Neuron (in vitro differentiated cells): ENCODE measurements around the gene MAMDC2.

Source experiments
- H2AFZ ChIP-seq: one replicate; pipeline ENCODE4 v1.6.1; 2013; ENCODE audit warnings: low read depth, mild to moderate bottlenecking, inconsistent platforms, low read length, moderate library complexity
- H3K27me3 ChIP-seq: one replicate; pipeline ENCODE4 v1.6.1; 2013; ENCODE audit warnings: low read length; ENCODE audit not compliant: insufficient read depth
- H3K36me3 ChIP-seq: one replicate; pipeline ENCODE4 v1.6.1; 2013; ENCODE audit warnings: low read length; ENCODE audit not compliant: insufficient read depth
- H3K4me1 ChIP-seq: one replicate; pipeline ENCODE4 v1.6.1; 2013; ENCODE audit warnings: low read length; ENCODE audit not compliant: insufficient read depth
- H3K4me3 ChIP-seq: 2 replicates; pipeline ENCODE4 v1.5.1; 2013; ENCODE audit warnings: mild to moderate bottlenecking, low read length, moderate library complexity
- H3K9me3 ChIP-seq: one replicate; pipeline ENCODE4 v1.6.1; 2013; ENCODE audit warnings: low read length

Gene MAMDC2

GRCh38 chr9:70107558-70107957 is 63.9 kb downstream of the MAMDC2 start:
- Histone ChIP-seq H3K36me3 (no peaks in the 10 kb centered on the region), H2AFZ (no peak overlapping the region), H3K27me3 (no peaks in the 10 kb centered on the region), H3K4me1 (peaks cover 7% of the 10 kb centered on the region), H3K9me3 (no peaks in the 10 kb centered on the region), H3K4me3 (no peak overlapping the region)

- Histone ChIP-seq H2AFZ (no peak overlapping the region), H3K4me1 (peaks cover 7% of the 10 kb centered on the region), H3K36me3 (no peaks in the 10 kb centered on the region)
Observed at GRCh38 chr9:70108181-70108580, 64.5 kb downstream of the MAMDC2 start.

GRCh38 chr9:70110194-70111041 is 66.8 kb downstream of the MAMDC2 start:
- Histone ChIP-seq H3K4me3 (no peak overlapping the region), H3K36me3 (no peaks in the 10 kb centered on the region), H3K27me3 (no peaks in the 10 kb centered on the region), H2AFZ (no peak overlapping the region), H3K4me1 (peaks cover 7% of the 10 kb centered on the region), H3K9me3 (no peaks in the 10 kb centered on the region)

More at GRCh38 chr9:70108181-70108580, 64.5 kb downstream of the MAMDC2 start:
- Histone ChIP-seq H3K4me3 (no peak overlapping the region), H3K27me3 (no peaks in the 10 kb centered on the region), H3K9me3 (no peaks in the 10 kb centered on the region)

DNA sequence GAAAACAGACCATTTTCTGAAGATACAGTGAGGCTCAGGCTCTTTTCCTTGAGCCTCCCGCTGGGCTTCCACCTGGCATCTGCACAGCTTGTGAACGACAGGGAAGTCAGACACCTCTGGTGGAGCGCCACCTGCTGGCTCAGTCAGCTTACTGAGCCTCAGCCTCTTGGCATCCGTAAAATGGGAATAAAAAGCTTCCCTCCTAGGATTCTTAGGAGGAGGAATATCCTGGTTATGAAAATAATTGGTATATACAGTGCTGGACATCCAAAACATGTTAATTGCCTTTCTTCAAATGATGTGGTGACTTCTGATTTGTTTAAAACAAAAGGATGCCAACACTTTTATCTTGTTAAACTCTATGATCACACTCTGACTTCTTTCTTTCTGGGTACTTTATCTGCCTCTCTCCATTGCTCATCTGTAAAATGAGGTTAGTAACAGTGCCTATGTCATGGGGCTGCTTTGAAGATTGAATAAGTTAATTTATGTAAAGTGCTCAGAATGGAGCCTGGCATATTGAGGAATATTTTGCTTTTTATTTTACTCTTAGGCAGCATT is 67.5 kb downstream of the MAMDC2 start:
- H3K4me3 ChIP-seq = no peak overlapping the region
- H3K4me1 ChIP-seq = peaks cover 7% of the 10 kb centered on the region
- H2AFZ ChIP-seq = no peak overlapping the region
- no peaks in the 10 kb centered on the region for H3K27me3 ChIP-seq
- no peaks in the 10 kb centered on the region for H3K36me3 ChIP-seq
- H3K9me3 ChIP-seq = no peaks in the 10 kb centered on the region

- Histone ChIP-seq H3K9me3 (no peaks in the 10 kb centered on the region), H3K4me3 (no peak overlapping the region), H2AFZ (no peak overlapping the region), H3K36me3 (no peaks in the 10 kb centered on the region), H3K27me3 (no peaks in the 10 kb centered on the region), H3K4me1 (peaks cover 7% of the 10 kb centered on the region)
Observed at GRCh38 chr9:70111641-70112236, 68.1 kb downstream of the MAMDC2 start.

DNA sequence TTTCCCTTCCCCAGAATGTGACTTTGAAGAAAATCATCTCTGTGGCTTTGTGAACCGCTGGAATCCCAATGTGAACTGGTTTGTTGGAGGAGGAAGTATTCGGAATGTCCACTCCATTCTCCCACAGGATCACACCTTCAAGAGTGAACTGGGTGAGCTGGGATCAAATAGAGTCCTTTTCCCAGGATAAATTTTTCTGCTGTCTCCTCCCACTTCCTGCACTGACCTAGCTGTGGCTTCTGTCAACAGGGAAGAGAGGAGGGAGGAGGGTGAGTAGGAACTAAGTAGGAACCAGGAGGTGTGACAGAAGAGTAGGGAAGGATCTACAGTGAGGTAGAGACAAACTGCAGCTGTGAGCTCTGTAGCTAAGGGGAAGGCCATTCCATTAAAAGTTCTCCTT is 69.3 kb downstream of the MAMDC2 start:
- no peaks in the 10 kb centered on the region for H3K36me3 ChIP-seq

DNA sequence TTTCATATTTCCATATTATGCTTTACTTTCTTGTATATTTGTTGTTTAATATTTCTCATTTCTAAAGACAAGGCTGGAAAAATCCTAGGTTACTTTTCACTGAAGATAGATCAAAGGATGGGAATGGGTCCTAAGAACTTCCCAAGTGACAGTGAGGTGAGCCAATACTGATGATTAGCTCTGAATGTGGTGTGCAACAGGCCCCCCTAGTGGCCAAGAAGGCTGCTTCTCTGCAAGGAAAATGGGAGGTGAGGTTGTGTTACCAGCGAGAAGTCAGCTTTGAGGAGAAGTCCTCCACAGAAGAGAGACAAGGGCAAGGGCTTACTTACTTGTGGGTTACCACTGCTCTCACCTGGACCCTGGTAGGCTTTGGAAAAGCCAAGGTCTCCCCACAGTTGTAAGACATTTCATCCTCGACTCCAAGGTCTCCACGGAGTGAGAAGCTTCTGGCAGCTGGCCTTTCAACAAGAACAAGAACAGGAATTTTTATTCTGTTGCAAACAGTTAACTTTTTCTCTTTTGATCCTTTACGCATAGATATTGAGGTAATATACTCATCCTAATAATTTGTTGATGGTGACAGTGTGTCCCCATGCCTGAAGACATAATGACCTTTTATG is 69.9 kb downstream of the MAMDC2 start:
- H3K4me1 ChIP-seq = peaks cover 7% of the 10 kb centered on the region
- no peaks in the 10 kb centered on the region for H3K36me3 ChIP-seq
- no peak overlapping the region for H3K4me3 ChIP-seq
- H2AFZ ChIP-seq = no peak overlapping the region
- no peaks in the 10 kb centered on the region for H3K9me3 ChIP-seq
- no peaks in the 10 kb centered on the region for H3K27me3 ChIP-seq

More for the DNA sequence above, 69.3 kb downstream of the MAMDC2 start:
- peaks cover 7% of the 10 kb centered on the region for H3K4me1 ChIP-seq
- H3K27me3 ChIP-seq = no peaks in the 10 kb centered on the region
- no peaks in the 10 kb centered on the region for H3K9me3 ChIP-seq
- no peak overlapping the region for H2AFZ ChIP-seq
- no peak overlapping the region for H3K4me3 ChIP-seq

GRCh38 chr9:70114898-70115297 is 71.2 kb downstream of the MAMDC2 start:
- Histone ChIP-seq H2AFZ (no peak overlapping the region), H3K36me3 (no peaks in the 10 kb centered on the region), H3K4me1 (peaks cover 7% of the 10 kb centered on the region), H3K27me3 (no peaks in the 10 kb centered on the region), H3K9me3 (no peaks in the 10 kb centered on the region), H3K4me3 (no peak overlapping the region)

DNA sequence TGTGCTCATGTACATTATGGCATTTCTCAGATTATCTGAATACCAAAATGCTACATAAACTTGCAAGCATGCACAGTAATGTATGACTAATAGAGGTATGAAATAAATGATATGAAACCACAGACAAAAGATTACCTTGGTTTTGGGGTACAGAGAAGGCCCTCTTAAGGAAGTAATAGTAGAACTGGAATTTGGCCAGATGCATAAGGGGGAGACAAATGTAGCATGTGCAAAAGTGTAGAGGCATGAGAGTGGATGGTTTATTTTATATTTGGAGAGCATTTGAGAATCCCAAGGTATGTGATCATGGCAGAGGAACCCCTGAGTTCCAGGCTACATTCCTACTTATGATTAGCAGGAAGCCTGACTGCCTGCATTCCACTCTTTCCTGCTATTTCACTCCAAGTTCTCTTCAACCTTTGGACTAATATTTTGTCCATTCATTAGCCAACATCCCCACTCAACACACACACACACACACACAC is 74.2 kb downstream of the MAMDC2 start:
- H3K4me3 ChIP-seq = no peak overlapping the region

GRCh38 chr9:70119786-70120185 is 76.1 kb downstream of the MAMDC2 start:
- no peak overlapping the region for H3K4me3 ChIP-seq
- H2AFZ ChIP-seq = no peak overlapping the region
- H3K4me1 ChIP-seq = no peaks in the 10 kb centered on the region
- H3K27me3 ChIP-seq = no peaks in the 10 kb centered on the region
- H3K9me3 ChIP-seq = no peaks in the 10 kb centered on the region
- H3K36me3 ChIP-seq = no peaks in the 10 kb centered on the region

More for the DNA sequence above, 74.2 kb downstream of the MAMDC2 start:
- no peaks in the 10 kb centered on the region for H3K9me3 ChIP-seq
- H3K27me3 ChIP-seq = no peaks in the 10 kb centered on the region
- H2AFZ ChIP-seq = no peak overlapping the region
- no peaks in the 10 kb centered on the region for H3K4me1 ChIP-seq
- H3K36me3 ChIP-seq = no peaks in the 10 kb centered on the region

GRCh38 chr9:70120834-70121510 is 77.3 kb downstream of the MAMDC2 start:
- Histone ChIP-seq H3K4me3 (no peak overlapping the region), H3K4me1 (no peaks in the 10 kb centered on the region), H3K27me3 (no peaks in the 10 kb centered on the region), H3K36me3 (no peaks in the 10 kb centered on the region), H3K9me3 (no peaks in the 10 kb centered on the region), H2AFZ (no peak overlapping the region)

GRCh38 chr9:70121818-70122436 is 78.3 kb downstream of the MAMDC2 start:
- H3K27me3 ChIP-seq = no peaks in the 10 kb centered on the region
- H3K36me3 ChIP-seq = no peaks in the 10 kb centered on the region
- H3K4me3 ChIP-seq = no peak overlapping the region
- H2AFZ ChIP-seq = no peak overlapping the region
- H3K4me1 ChIP-seq = no peaks in the 10 kb centered on the region
- no peaks in the 10 kb centered on the region for H3K9me3 ChIP-seq
